NB4 (cell line): ENCODE data around the gene NPAS3.

Experiments
- DNase-seq: peaks from one replicate; pipeline ENCODE4 v3.0.0; 2010; ENCODE audit warnings: low read depth
- H3K4me3 ChIP-seq: one replicate; pipeline ENCODE4 v1.5.1; 2011; ENCODE audit warnings: mild to moderate bottlenecking, low read depth, low read length, moderate library complexity
- CTCF ChIP-seq: IDR thresholded peaks from one replicate; pipeline ENCODE4 v1.5.1; 2012; ENCODE audit warnings: low read depth, low read length
- MAX ChIP-seq: IDR thresholded peaks from 2 replicates; pipeline ENCODE4 v1.6.1; 2011; ENCODE audit warnings: low read depth, low read length
- MYC ChIP-seq: IDR thresholded peaks from 2 replicates; pipeline ENCODE4 v1.6.1; 2011; ENCODE audit warnings: low read depth, low read length
- POLR2A ChIP-seq: IDR thresholded peaks from 2 replicates; pipeline ENCODE4 v1.6.1; 2011; ENCODE audit warnings: mild to moderate bottlenecking; ENCODE audit not compliant: insufficient read length; ENCODE audit errors: extremely low read depth

Gene NPAS3

GRCh38 chr14:33737446-33737845, 798.8 kb downstream of the NPAS3 start:
- no peak for DNase-seq
- TF ChIP-seq POLR2A (no peak), CTCF (no peak), MYC (no peak), MAX (no peak)
- H3K4me3 ChIP-seq = no peak overlapping the region

GRCh38 chr14:33738029-33738428, 799.4 kb downstream of the NPAS3 start:
- DNase-seq = no peak
- no peak overlapping the region for H3K4me3 ChIP-seq
- TF ChIP-seq MYC (no peak), CTCF (no peak), POLR2A (no peak), MAX (no peak)

GRCh38 chr14:33738491-33738890, 799.8 kb downstream of the NPAS3 start:
- no peak for TF ChIP-seq MYC
- no peak for TF ChIP-seq MAX
- TF ChIP-seq POLR2A = no peak
- TF ChIP-seq CTCF = no peak
- H3K4me3 ChIP-seq = no peak overlapping the region
- DNase-seq = no peak

GRCh38 chr14:33740531-33740930, 801.9 kb downstream of the NPAS3 start:
- no peak overlapping the region for H3K4me3 ChIP-seq
- TF ChIP-seq CTCF (no peak), POLR2A (no peak), MYC (no peak), MAX (no peak)
- DNase-seq = no peak

GRCh38 chr14:33742166-33742565, 803.5 kb downstream of the NPAS3 start:
- TF ChIP-seq CTCF (no peak), POLR2A (no peak), MYC (no peak), MAX (no peak)
- no peak for DNase-seq
- no peak overlapping the region for H3K4me3 ChIP-seq

GRCh38 chr14:33745163-33745562, 806.5 kb downstream of the NPAS3 start:
- no peak overlapping the region for H3K4me3 ChIP-seq
- DNase-seq = no peak
- TF ChIP-seq MAX (no peak), MYC (no peak), CTCF (no peak), POLR2A (no peak)
